Astrocyte of the hippocampus (primary cell): ENCODE measurements around the gene LYPD6.
"Not testable (repeated sequence)": the region's sequence is repeated elsewhere in the genome, so short reads cannot be mapped to it uniquely, and the experiment has no call there.

ENCODE experiments used
- DNase-seq: peaks from one replicate; pipeline ENCODE4 v3.0.0; 2011; ENCODE audit warnings: low read depth, low spot score

LYPD6 gene

DNA sequence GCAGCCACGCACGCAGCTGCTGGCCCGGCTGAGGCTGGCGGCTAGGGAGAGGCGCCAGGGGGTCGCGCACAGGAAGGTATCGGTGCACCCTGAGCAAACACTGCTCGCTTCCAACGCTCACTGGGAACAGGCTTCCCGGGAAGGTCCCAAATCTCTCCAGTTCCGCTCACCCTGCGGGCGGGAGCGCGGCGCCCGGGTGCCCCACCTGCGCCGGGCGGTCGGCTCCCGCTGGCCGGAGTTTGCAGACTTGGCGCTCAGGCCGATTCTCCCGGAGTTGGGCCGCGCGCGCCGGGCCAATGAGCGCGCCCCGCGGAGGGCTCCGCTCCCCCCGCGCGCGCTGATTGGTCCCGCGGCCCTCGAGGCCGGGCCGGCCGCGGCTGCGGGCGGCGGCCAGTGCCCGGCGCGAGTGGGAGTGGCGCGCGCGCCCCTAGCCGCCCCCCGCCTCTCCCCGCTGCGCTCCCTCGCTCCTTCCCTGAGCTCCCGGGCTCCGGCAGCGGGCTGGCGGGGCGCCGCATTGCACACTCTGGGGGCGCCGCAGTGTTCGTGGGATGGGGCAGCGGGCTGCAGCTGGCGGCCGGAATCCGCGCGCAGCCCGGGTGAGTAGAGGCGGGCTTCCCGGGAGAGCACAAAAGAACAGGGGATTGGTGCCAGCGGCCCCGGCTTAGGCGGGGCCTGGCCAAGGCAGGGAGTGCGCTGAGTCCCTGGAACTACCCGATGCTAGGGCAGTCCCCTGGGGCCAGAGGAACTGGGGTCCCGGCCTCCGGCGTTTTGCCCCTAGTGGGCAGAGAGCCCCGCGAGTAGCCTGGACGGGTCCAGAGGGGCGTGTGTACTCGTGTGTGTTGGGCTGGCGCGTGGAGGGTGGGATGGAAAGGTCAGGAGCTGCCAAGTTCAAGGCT lies at the start of gene LYPD6:
LYPD6 (plus strand) TSS at position 461 of the 896 bp plus-strand sequence. CDS start 107,122 bp downstream, outside the sequence.
- DNase-seq: peak; percentile 95

DNA sequence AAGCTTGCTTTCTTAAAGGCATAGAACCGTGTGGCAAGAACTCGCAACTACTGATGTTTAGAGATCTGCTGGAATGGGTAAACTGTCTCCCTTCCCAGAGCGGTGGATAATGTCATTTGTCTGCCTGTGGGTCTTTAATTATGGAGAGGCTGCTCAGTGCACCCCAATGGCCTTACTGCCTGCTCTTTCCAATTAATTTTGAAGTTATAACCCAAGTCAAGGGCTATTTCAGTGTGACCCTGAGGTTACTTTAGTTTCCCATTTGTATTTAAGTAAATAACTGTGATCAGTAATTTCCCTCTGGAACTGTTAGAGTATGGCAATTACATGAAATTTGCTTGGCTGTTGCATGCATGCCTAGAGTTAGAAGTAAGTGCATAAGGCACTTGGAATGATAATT lies 48.9 kb upstream of the LYPD6 start:
- no peak for DNase-seq

GRCh38 chr2:149290662-149291061 lies 39.7 kb upstream of the LYPD6 start:
- DNase-seq: peak; percentile 2

GRCh38 chr2:149291881-149292280 lies 38.5 kb upstream of the LYPD6 start:
- DNase-seq: peak; percentile 42

- no peak for DNase-seq
These were observed 34.4 kb upstream of the LYPD6 start for GRCh38 chr2:149296031-149296430.

- DNase-seq: no peak
These were observed 23.4 kb upstream of the LYPD6 start for GRCh38 chr2:149307014-149307413.

DNA sequence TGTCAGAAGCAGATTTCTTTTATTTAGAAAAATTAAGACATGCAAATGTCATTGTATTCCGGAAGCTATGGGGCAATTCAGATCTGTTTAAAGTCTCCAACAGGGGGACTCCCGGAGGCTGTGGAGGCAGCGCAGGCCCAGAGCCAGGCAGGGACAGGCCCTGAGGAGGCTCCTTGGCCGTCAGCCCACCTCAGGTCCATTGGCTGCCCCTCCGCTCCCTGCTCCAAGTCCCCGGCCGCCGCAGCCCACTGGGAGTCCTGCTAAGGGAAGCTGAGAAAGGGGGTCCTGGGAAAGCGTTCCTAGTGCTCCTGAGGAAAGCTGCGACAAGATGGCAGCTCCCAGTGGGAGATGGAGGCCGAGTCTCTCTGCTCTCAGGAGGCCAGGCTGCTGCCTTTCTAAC lies 20.0 kb upstream of the LYPD6 start:
- no peak for DNase-seq

DNA sequence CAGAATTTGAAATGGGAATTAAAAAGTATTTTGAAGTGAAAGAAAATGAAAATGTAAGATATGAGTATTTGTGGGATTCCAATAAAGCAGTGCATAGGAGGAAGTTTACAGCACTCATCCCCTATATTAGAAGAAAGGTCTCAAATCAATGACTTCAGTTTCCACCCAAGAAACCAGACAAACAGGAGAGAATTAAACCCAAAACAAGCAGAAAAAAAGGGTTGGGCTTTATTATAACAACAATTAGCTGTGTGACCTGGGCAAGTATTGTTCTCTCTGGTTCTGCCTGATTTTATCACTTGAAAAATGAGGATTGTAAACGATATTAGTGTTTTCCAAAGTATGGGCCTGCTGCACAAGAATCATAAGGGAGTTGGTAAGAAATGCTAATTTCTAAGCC lies 18.3 kb upstream of the LYPD6 start:
- no peak for DNase-seq

DNA sequence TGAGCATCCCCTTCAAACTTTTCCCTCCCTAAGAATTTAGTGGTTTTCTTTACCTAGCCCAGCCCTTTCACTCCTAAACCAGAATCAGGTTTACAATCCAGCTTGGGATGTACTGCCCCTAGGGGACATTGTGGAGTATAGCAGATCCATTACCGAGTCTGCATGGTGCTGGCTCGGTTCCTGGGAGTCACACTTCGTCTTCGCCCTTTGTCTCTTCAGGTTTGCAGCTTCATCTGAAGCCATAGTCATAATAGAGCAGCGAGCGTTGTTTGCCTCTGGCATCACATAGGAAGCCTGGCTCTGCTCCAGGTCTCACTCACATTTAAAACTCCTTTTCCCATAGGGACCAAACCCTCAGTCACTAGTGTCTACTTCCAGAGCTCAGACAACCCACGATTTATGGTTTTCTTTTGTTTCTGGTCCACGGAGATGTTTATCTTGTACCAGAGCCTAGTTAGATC lies 16.8 kb upstream of the LYPD6 start:
- peak; percentile 54 for DNase-seq

- no peak for DNase-seq
These were observed 15.7 kb upstream of the LYPD6 start for GRCh38 chr2:149314687-149315086.

DNA sequence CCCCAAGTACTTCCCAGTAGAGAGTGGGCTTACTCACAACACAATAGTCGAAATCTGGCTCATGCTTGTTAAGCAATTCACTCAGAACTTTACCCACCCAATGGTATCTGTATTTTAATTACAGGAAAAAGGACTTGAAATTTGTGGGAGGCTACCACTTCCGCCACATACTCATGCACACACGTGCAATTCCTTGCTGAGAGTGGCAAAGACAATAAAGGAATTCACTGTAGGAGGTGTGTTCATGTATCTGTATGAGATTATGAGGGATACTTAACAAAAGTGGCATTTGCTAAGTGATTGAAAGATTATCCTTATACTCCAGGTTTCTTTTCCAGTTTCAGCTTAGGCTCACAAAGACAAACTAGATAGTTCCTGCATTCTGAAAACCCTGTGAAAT lies 14.9 kb upstream of the LYPD6 start:
- DNase-seq: no peak

- not testable (repeated sequence) for DNase-seq
These were observed 11.8 kb upstream of the LYPD6 start for GRCh38 chr2:149318566-149318965.

DNA sequence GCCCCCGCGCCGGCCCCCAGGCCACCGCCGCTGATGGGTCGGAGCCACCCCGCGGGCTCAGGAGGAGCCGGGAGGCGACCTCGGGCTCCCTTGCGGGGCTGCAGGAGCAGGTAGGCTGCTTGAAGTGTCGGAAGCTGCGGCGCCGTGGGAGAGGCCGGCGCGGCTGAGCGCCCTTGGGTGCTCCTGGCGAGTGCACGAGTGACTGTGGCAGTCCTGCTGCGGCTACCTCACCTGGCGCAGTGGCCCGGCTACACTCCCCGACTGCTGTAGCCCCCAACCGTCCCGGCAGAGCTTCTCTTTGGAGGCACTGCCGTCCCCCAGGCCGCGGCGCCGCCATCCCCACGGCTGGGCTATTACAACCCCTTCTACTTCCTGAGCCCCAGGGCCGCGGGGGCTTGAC lies 10.0 kb upstream of the LYPD6 start:
- DNase-seq: no peak

DNA sequence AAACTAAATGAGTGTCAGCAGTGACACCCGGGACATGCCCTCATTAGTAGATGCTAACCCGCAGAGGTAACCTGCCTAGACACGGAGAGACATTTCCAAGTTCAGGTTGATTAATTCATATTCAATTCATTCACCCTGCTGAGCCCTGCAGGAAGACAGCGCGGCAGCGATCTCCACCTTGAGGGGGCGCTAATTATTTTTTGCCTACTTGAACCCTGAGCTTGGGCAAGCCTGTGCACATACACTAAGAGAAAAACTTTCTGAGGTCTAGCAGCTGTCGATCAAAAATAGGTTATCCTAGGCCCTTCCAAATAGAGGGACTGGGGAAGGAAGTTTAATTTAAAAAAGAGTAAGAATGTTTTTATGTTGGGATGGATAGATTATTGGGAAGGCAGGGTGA lies 1.3 kb upstream of the LYPD6 start:
- DNase-seq: peak; percentile 21

DNA sequence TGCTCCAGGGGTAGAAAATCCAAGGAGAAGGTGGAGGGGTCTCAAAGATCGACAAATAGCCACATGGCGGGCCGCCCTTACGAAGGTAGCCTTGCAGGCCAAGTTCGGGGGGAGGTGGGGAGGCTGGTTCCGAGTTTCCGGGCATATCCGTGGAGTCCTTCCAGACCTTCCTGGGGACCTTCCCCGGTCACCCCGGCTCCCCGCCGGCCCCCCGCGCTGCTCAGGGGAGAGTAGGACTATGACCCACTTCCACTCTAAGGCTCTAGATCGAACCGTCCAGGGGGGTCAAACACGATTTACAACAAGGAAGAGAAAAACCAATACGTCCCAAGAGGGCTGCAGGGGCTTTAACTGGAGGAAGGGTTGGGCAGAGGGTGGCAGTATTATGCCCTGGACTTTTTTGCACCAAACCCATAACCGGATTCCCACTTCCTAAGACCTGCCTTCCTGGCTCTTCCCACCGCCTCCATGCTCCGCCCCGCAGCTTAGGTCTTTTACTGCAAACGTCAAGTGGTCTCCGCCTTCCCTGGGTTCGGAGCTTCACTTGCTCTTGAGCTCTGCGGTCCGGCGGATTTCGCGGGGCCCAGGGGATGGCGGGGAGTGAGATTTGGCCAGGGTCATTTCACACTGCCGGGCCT lies 779 bp upstream of the LYPD6 start:
- DNase-seq: peak; percentile 86

DNA sequence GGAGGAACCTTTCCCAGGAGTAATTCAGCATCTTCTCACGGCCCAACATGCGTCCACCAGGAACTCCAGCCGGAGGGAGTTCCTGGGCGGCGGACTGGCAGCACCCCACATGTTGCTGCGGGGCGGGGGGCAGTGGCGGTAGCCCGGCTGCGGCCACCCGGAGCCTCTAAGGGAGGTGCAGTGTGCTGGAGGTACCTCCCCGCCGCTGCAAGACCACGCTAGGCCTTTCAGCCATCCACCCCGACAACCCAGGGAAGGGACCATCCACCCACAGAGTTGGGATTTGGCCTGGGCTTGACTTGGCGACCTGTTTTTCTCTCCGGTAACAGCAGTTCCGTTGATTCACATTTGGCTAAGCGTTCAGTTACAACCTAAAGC lies 625 bp downstream of the LYPD6 start:
- DNase-seq: no peak

GRCh38 chr2:149332364-149332763 lies 2.0 kb downstream of the LYPD6 start:
- no peak for DNase-seq

GRCh38 chr2:149333636-149334035 lies 3.2 kb downstream of the LYPD6 start:
- DNase-seq: no peak

DNA sequence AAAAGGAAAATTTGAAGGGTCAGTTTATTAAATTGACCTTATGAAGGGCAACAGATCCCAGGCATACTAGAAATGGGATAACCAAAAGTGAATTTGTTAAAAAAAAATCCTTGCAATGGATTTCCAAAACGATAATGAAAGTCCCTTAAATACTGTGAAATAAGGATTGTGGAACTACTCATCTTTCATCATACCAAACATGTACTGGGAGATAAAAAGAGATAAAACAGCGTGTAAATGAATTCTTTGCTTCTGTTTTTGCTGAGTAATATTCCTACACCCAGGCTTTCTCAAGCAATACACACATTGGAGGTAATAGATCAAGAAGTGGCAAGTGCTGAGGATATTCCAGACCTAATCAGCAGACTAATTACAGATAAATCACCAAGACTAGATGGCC lies 3.8 kb downstream of the LYPD6 start:
- DNase-seq: no peak

DNA sequence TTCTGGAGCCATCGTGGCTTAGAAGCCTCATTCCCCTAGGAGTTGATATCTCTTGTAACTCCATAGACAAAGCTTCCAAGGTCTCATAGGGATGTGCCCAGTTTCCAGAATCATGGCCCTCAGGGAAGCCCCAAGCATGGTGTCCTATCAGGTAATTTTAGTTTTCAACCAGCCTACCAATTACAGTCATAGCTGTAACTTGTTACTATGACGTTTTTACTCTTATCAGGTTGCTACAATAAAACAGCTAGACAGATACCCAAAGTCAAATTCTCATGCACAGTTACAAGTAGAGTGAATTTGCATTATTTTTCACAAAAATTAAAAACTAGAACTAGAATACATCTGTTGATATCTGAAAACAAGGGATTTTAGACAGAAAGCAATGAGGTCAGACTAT lies 8.9 kb downstream of the LYPD6 start:
- DNase-seq: no peak

GRCh38 chr2:149342509-149342908 lies 12.1 kb downstream of the LYPD6 start:
- no peak for DNase-seq

GRCh38 chr2:149344105-149344504 lies 13.7 kb downstream of the LYPD6 start:
- DNase-seq: no peak

DNA sequence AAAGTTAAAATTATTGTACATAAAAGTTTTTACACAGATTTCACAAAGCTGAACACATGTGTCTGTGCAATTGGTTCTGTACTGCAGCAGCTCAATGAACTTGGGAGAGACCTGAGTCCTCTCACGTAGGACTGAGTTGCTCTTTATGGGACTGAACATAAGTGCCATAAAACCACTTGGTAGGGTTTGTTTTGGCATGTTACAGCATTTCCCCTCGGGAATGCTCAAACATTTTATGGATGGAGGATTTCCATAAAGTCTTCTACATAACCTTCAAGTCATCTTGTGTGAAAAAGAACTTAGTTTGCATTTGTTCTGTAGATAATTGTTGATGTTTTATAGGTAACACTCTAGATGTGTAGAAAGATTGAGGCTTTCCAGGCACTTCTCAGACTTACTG lies 15.9 kb downstream of the LYPD6 start:
- DNase-seq: no peak
